H9 (cell line): ENCODE measurements around the gene SUN1. TPM values are rescaled to one million over a fixed set of nuclear protein-coding genes. Genes with fewer than 3 reads are reported as not detected.

ENCODE experiments used
- DNase-seq: peaks from one replicate; pipeline ENCODE4 v3.0.0-alpha.2; 2017
- H2AFZ ChIP-seq: one replicate; pipeline ENCODE4 v1.6.1; 2013; ENCODE audit warnings: mild to moderate bottlenecking, low read length, control low read depth, moderate library complexity
- H2AK5ac ChIP-seq: 2 replicates; pipeline ENCODE4 v1.6.1; 2013; ENCODE audit warnings: low read length, control low read depth, mixed read lengths; ENCODE audit not compliant: insufficient read length
- H2BK120ac ChIP-seq: one replicate; pipeline ENCODE4 v1.6.1; 2013; ENCODE audit warnings: low read depth, mild to moderate bottlenecking, low read length, control low read depth, inconsistent platforms; ENCODE audit not compliant: poor library complexity, severe bottlenecking
- H2BK12ac ChIP-seq: 2 replicates; pipeline ENCODE4 v1.6.1; 2013; ENCODE audit warnings: low read length, control low read depth, mixed read lengths, low read depth; ENCODE audit not compliant: insufficient read length
- H2BK15ac ChIP-seq: 2 replicates; pipeline ENCODE4 v1.6.1; 2013; ENCODE audit warnings: low read depth, low read length, control low read depth
- H2BK20ac ChIP-seq: one replicate; pipeline ENCODE4 v1.6.1; 2013; ENCODE audit warnings: low read depth, mild to moderate bottlenecking, low read length, control low read depth, inconsistent platforms; ENCODE audit not compliant: poor library complexity, severe bottlenecking
- H2BK5ac ChIP-seq: 2 replicates; pipeline ENCODE4 v1.6.1; 2013; ENCODE audit warnings: low read length, control low read depth, mixed read lengths; ENCODE audit not compliant: insufficient read length
- H3K14ac ChIP-seq: 2 replicates; pipeline ENCODE4 v1.6.1; 2013; ENCODE audit warnings: low read length, control low read depth; ENCODE audit not compliant: insufficient read depth
- H3K18ac ChIP-seq: 2 replicates; pipeline ENCODE4 v1.6.1; 2013; ENCODE audit warnings: low read depth, mild to moderate bottlenecking, mixed read lengths, low read length, control low read depth; ENCODE audit not compliant: insufficient read length
- H3K23ac ChIP-seq: 2 replicates; pipeline ENCODE4 v1.6.1; 2013; ENCODE audit warnings: low read length, control low read depth, mixed read lengths, low read depth; ENCODE audit not compliant: insufficient read length
- H3K23me2 ChIP-seq: 2 replicates; pipeline ENCODE4 v1.6.1; 2013; ENCODE audit warnings: low read depth, mild to moderate bottlenecking, mixed read lengths, low read length, control low read depth; ENCODE audit not compliant: insufficient read length, poor library complexity, severe bottlenecking
- H3K27ac ChIP-seq: 2 replicates; pipeline ENCODE4 v1.5.1; 2013; ENCODE audit warnings: low read length, control low read depth, mixed read lengths, low read depth; ENCODE audit not compliant: insufficient read length
- H3K27me3 ChIP-seq: 2 replicates; pipeline ENCODE4 v1.6.1; 2013; ENCODE audit warnings: low read length, control low read depth, inconsistent platforms; ENCODE audit not compliant: insufficient read depth
- H3K4ac ChIP-seq: 2 replicates; pipeline ENCODE4 v1.6.1; 2013; ENCODE audit warnings: low read depth, mild to moderate bottlenecking, control low read depth, inconsistent platforms, low read length, moderate library complexity
- H3K4me1 ChIP-seq: 2 replicates; pipeline ENCODE4 v1.6.1; 2013; ENCODE audit warnings: low read length, control low read depth, inconsistent platforms; ENCODE audit not compliant: insufficient read depth
- H3K4me2 ChIP-seq: 2 replicates; pipeline ENCODE4 v1.6.1; 2013; ENCODE audit warnings: low read length, control low read depth, mixed read lengths; ENCODE audit not compliant: insufficient read length, insufficient read depth
- H3K56ac ChIP-seq: 2 replicates; pipeline ENCODE4 v1.6.1; 2013; ENCODE audit warnings: low read depth, mild to moderate bottlenecking, mixed read lengths, low read length, control low read depth; ENCODE audit not compliant: insufficient read length
- H3K79me1 ChIP-seq: 2 replicates; pipeline ENCODE4 v1.6.1; 2013; ENCODE audit warnings: low read depth, mild to moderate bottlenecking, moderate library complexity, low read length, control low read depth, inconsistent platforms; ENCODE audit not compliant: insufficient read depth, poor library complexity, severe bottlenecking
- H3K79me2 ChIP-seq: 2 replicates; pipeline ENCODE4 v1.6.1; 2013; ENCODE audit warnings: low read length, control low read depth, inconsistent platforms; ENCODE audit not compliant: insufficient read depth
- H3K9ac ChIP-seq: 2 replicates; pipeline ENCODE4 v1.6.1; 2013; ENCODE audit warnings: low read length, control low read depth, mixed read lengths; ENCODE audit not compliant: insufficient read length; ENCODE audit errors: extremely low read depth
- H3K9me3 ChIP-seq: one replicate; pipeline ENCODE4 v1.6.1; 2013; ENCODE audit warnings: low read depth, low read length, inconsistent platforms; ENCODE audit not compliant: control insufficient read depth
- H3T11ph ChIP-seq: one replicate; pipeline ENCODE4 v1.6.1; 2013; ENCODE audit warnings: mild to moderate bottlenecking, low read length, control low read depth, inconsistent platforms
- H4K20me1 ChIP-seq: one replicate; pipeline ENCODE4 v1.6.1; 2013; ENCODE audit not compliant: control insufficient read depth, insufficient read length, insufficient read depth
- H4K5ac ChIP-seq: 2 replicates; pipeline ENCODE4 v1.6.1; 2013; ENCODE audit warnings: low read depth, mild to moderate bottlenecking, mixed read lengths, low read length, control low read depth; ENCODE audit not compliant: insufficient read length
- H4K8ac ChIP-seq: replicated peaks from 2 replicates; pipeline ENCODE4 v1.6.1; 2013; ENCODE audit warnings: low read length, control low read depth, mixed read lengths, low read depth; ENCODE audit not compliant: insufficient read length
- H4K91ac ChIP-seq: 2 replicates; pipeline ENCODE4 v1.6.1; 2013; ENCODE audit warnings: low read depth, mild to moderate bottlenecking, moderate library complexity, mixed read lengths, low read length, control low read depth; ENCODE audit not compliant: insufficient read length
- H3K27ac Mint-ChIP-seq, 3 experiments: 2 replicates in 2 of 3; 3 replicates in 1 of 3; pipeline ENCODE4 v1.8.0; 2020 to 2021; ENCODE audit warnings: mixed read lengths in 3 of 3, mild to moderate bottlenecking in 1 of 3, moderate library complexity in 1 of 3
- H3K27me3 Mint-ChIP-seq: 2 replicates; pipeline ENCODE4 v1.8.0; 2021; ENCODE audit warnings: low read depth, mild to moderate bottlenecking, moderate library complexity, mixed read lengths
- H3K36me3 Mint-ChIP-seq, 3 experiments: 2 replicates in 2 of 3; 3 replicates in 1 of 3; pipeline ENCODE4 v1.8.0; 2020 to 2021; ENCODE audit warnings: low read depth in 3 of 3, mixed read lengths in 3 of 3; ENCODE audit not compliant: insufficient read depth in 1 of 3
- H3K4me1 Mint-ChIP-seq, 2 experiments: 2 replicates each; pipeline ENCODE4 v1.8.0; 2020; ENCODE audit warnings: mixed read lengths in 2 of 2
- H3K4me3 Mint-ChIP-seq, 2 experiments: 2 replicates in 1 of 2; 3 replicates in 1 of 2; pipeline ENCODE4 v1.8.0; 2020 to 2021; ENCODE audit warnings: mild to moderate bottlenecking in 2 of 2, mixed read lengths in 2 of 2, moderate library complexity in 1 of 2
- H3K9me3 Mint-ChIP-seq, 2 experiments: 2 replicates in 1 of 2; 3 replicates in 1 of 2; pipeline ENCODE4 v1.8.0; 2020; ENCODE audit warnings: mild to moderate bottlenecking in 2 of 2, mixed read lengths in 2 of 2, moderate library complexity in 1 of 2
- WGBS: extraction: QIAGEN DNeasy Blood & Tissue Kit; methylation state at CpG from one replicate; pipeline ENCODE4 v1.1.7; 2013; ENCODE audit warnings: missing lambda C conversion rate, low lambda C conversion rate, mixed read lengths; ENCODE audit not compliant: insufficient read length; ENCODE audit errors: extremely low coverage; 5-methylcytosine and 5-hydroxymethylcytosine counted together
- total RNA-seq: library from RNA; stranded (reverse); gene quantifications from 2 replicates; pipeline ENCODE4 v1.2.1, GENCODE V29; 2021
- TF ChIP-seq, protein P1 (sequence below): fragments of 200-600 bp; sonication (generic); conservative IDR thresholded peaks from 3 replicates; pipeline ENCODE4 v1.8.0; 2021; ENCODE audit warnings: antibody characterized with exemption, mild to moderate bottlenecking

SUN1 gene
- total RNA-seq, 1 experiment from 2014 or later, result 118 TPM

- peaks cover 7% of the 10 kb centered on the region for H3K79me1 ChIP-seq
- no peak overlapping the region for H3T11ph ChIP-seq
- Mint-ChIP-seq H3K4me3 (no peak overlapping the region), H3K9me3 (no peaks in the 10 kb centered on the region), H3K27ac (peak overlapping the region; percentile 63 to 88 (median 74); a peak in 4 of 7 replicates), H3K36me3 (peaks cover 20 to 46% (median 37%) of the 10 kb centered on the region in 3 experiments), H3K27me3 (no peaks in the 10 kb centered on the region), H3K4me1 (peaks cover 35% of the 10 kb centered on the region in 2 experiments)
- no peak overlapping the region for H3K23ac ChIP-seq
- no peak overlapping the region; the same call in 1 of the 2 replicates for H3K14ac ChIP-seq
- no peak overlapping the region for H2BK12ac ChIP-seq
- TF ChIP-seq, protein P1, sequence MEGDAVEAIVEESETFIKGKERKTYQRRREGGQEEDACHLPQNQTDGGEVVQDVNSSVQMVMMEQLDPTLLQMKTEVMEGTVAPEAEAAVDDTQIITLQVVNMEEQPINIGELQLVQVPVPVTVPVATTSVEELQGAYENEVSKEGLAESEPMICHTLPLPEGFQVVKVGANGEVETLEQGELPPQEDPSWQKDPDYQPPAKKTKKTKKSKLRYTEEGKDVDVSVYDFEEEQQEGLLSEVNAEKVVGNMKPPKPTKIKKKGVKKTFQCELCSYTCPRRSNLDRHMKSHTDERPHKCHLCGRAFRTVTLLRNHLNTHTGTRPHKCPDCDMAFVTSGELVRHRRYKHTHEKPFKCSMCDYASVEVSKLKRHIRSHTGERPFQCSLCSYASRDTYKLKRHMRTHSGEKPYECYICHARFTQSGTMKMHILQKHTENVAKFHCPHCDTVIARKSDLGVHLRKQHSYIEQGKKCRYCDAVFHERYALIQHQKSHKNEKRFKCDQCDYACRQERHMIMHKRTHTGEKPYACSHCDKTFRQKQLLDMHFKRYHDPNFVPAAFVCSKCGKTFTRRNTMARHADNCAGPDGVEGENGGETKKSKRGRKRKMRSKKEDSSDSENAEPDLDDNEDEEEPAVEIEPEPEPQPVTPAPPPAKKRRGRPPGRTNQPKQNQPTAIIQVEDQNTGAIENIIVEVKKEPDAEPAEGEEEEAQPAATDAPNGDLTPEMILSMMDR, result no peak
- H3K18ac ChIP-seq, result no peak overlapping the region
- H2AFZ ChIP-seq, result no peak overlapping the region
- peaks cover 12% of the 10 kb centered on the region for H3K4me1 ChIP-seq
- peaks cover 3% of the 10 kb centered on the region for H3K23me2 ChIP-seq
- H3K4me2 ChIP-seq, result no peak overlapping the region
- no peak overlapping the region for H2BK15ac ChIP-seq
- H3K79me2 ChIP-seq, result peaks cover 51% of the 10 kb centered on the region; the same call in 1 of the 2 replicates
- no peak overlapping the region for H4K8ac ChIP-seq
- no peaks in the 10 kb centered on the region for H3K9me3 ChIP-seq
- no peak for DNase-seq
- H4K91ac ChIP-seq, result no peak overlapping the region
- H4K20me1 ChIP-seq, result no peaks in the 10 kb centered on the region
- no peak overlapping the region for H2BK20ac ChIP-seq
- no peak overlapping the region for H3K56ac ChIP-seq
- no peak overlapping the region for H2BK5ac ChIP-seq
- H4K5ac ChIP-seq, result no peak overlapping the region
- H3K27me3 ChIP-seq, result no peaks in the 10 kb centered on the region
- no peak overlapping the region for H3K9ac ChIP-seq
- no peak overlapping the region for H2BK120ac ChIP-seq
- H3K27ac ChIP-seq, result no peak overlapping the region
- H3K4ac ChIP-seq, result no peak overlapping the region
- no peak overlapping the region for H2AK5ac ChIP-seq
- no CpG with 5 or more reads among the region's 12 CpGs for WGBS
These were observed 2.0 kb downstream of the SUN1 start for GRCh38 chr7:834277-834676.
